Measurements from ENCODE around the gene COL5A3. TPM values are rescaled to one million over a fixed set of nuclear protein-coding genes. Genes with fewer than 3 reads are reported as not detected.
"Not testable (repeated sequence)": the region's sequence is repeated elsewhere in the genome, so short reads cannot be mapped to it uniquely, and the experiment has no call there.

Gene COL5A3
- total RNA-seq, 4 donors from 2014 or later = 41.3 to 102 (median 56.3) TPM

GRCh38 chr19:9923440-9923839 lies 86.9 kb downstream of the COL5A3 start:
- Histone ChIP-seq H3K27me3 (no peaks in the 10 kb centered on the region), H3K4me1 (no peaks in the 10 kb centered on the region), H3K36me3 (no peaks in the 10 kb centered on the region), H3K9me3 (peaks cover 0 to 3% (median 0%) of the 10 kb centered on the region in 4 donors), H3K4me3 (no peak overlapping the region), H3K27ac (no peak overlapping the region)
- TF ChIP-seq CTCF (IDR thresholded peaks at IDR 0.05) (no peak), POLR2A (IDR thresholded peaks at IDR 0.05) (no peak), EP300 (IDR thresholded peaks at IDR 0.05) (no peak)
- 93 to 97% methylated on average over 4 of the region's 4 CpGs for WGBS, 2 donors
- no peak for DNase-seq (ENCODE audit: low spot score in 2 of 2)

GRCh38 chr19:9922782-9923379 lies 87.4 kb downstream of the COL5A3 start:
- not testable (repeated sequence) for H3K9me3 ChIP-seq; H3K36me3 ChIP-seq; H3K27me3 ChIP-seq; DNase-seq (ENCODE audit: low spot score in 2 of 2); H3K4me1 ChIP-seq; H3K4me3 ChIP-seq; H3K27ac ChIP-seq
- WGBS, 2 donors = 90 to 92% methylated on average over 5 of the region's 5 CpGs

- DNase-seq (ENCODE audit: low spot score in 2 of 2) = no peak
- 4 to 7% methylated on average over 3 of the region's 3 CpGs for WGBS, 2 donors
These were observed 93.0 kb downstream of the COL5A3 start for GRCh38 chr19:9917321-9917720.

GRCh38 chr19:9916719-9917118 lies 93.6 kb downstream of the COL5A3 start:
- 43 to 47% methylated on average over 6 of the region's 6 CpGs for WGBS, 2 donors

More at GRCh38 chr19:9917321-9917720, 93.0 kb downstream of the COL5A3 start:
- no peaks in the 10 kb centered on the region for H3K36me3 ChIP-seq
- H3K4me3 ChIP-seq = no peak overlapping the region
- peaks cover 0 to 48% of the 10 kb centered on the region in 2 donors for H3K27me3 ChIP-seq
- H3K4me1 ChIP-seq = peaks cover 0 to 27% (median 10%) of the 10 kb centered on the region in 4 donors
- H3K9me3 ChIP-seq = no peaks in the 10 kb centered on the region
- TF ChIP-seq CTCF (IDR thresholded peaks at IDR 0.05) (no peak), EP300 (IDR thresholded peaks at IDR 0.05) (no peak), POLR2A (IDR thresholded peaks at IDR 0.05) (no peak)
- H3K27ac ChIP-seq = no peak overlapping the region

GRCh38 chr19:9914315-9915207 lies 95.7 kb downstream of the COL5A3 start:
- Histone ChIP-seq H3K27ac (no peak overlapping the region), H3K36me3 (no peaks in the 10 kb centered on the region), H3K27me3 (peaks cover 0 to 69% of the 10 kb centered on the region in 2 donors), H3K4me1 (peaks cover 0 to 27% (median 10%) of the 10 kb centered on the region in 4 donors), H3K4me3 (peak overlapping the region; percentile 15 to 55 (median 32)), H3K9me3 (no peaks in the 10 kb centered on the region)
- DNase-seq (ENCODE audit: low spot score in 2 of 2) = peak in 1 of 2 donors; percentile 27
- TF ChIP-seq CTCF (IDR thresholded peaks at IDR 0.05) = peak; percentile 23 to 45 (median 27)
- TF ChIP-seq EP300 (IDR thresholded peaks at IDR 0.05) = no peak
- WGBS, 2 donors = 1 to 3% methylated on average over 18 to 58 of the region's 65 CpGs

More at GRCh38 chr19:9916719-9917118, 93.6 kb downstream of the COL5A3 start:
- no peaks in the 10 kb centered on the region for H3K9me3 ChIP-seq
- TF ChIP-seq CTCF (IDR thresholded peaks at IDR 0.05) (no peak), POLR2A (IDR thresholded peaks at IDR 0.05) (no peak), EP300 (IDR thresholded peaks at IDR 0.05) (no peak)
- DNase-seq (ENCODE audit: low spot score in 2 of 2) = no peak
- no peaks in the 10 kb centered on the region for H3K36me3 ChIP-seq
- no peak overlapping the region for H3K27ac ChIP-seq
- H3K4me1 ChIP-seq = peaks cover 0 to 27% (median 10%) of the 10 kb centered on the region in 4 donors
- no peak overlapping the region for H3K4me3 ChIP-seq
- peaks cover 0 to 54% of the 10 kb centered on the region in 2 donors for H3K27me3 ChIP-seq
